ENCODE measurements around the gene GPR153. TPM values are rescaled to one million over a fixed set of nuclear protein-coding genes. Genes with fewer than 3 reads are reported as not detected.

GPR153 gene
- total and polyA plus RNA-seq, 2 of the 8 experiments (the other 6 are each of a cell fraction or from before 2014, with no cell fraction given), result 5.7 to 8.1 TPM

DNA sequence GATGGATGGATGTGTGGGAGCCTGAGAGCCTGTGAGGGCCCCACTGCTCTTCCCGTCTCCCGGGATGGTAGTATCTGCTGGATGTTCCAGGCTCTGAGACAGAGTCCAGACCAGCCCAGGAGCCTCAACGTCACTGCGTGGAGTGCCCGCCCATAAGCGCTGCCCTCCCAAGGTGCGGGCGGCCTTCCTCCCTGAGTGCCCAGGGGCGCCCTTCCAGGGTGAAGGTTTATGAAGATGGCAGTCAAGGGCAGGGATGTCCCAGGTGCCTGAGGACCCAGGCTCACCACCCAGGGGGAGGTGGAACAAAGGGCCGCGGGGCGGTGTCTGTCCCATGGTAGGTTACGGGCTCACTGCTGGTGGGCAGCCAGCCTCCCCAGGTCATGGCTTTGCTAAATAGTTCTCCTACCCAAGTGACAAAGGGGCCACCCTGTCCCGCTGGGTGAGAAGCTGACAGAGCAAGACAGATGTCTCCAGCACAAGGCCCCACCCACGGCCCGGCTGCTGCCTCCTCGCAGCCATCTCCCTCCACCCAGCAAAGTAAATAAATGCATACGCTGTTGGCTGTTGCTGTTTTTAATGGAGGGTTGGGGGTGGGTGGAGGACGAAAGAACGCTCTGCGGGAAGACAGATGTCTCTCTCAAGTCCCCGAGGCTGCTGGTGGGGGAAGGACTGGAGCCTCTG is 9.0 kb upstream of the GPR153 start (continued):
- TF ChIP-seq, protein P1, sequence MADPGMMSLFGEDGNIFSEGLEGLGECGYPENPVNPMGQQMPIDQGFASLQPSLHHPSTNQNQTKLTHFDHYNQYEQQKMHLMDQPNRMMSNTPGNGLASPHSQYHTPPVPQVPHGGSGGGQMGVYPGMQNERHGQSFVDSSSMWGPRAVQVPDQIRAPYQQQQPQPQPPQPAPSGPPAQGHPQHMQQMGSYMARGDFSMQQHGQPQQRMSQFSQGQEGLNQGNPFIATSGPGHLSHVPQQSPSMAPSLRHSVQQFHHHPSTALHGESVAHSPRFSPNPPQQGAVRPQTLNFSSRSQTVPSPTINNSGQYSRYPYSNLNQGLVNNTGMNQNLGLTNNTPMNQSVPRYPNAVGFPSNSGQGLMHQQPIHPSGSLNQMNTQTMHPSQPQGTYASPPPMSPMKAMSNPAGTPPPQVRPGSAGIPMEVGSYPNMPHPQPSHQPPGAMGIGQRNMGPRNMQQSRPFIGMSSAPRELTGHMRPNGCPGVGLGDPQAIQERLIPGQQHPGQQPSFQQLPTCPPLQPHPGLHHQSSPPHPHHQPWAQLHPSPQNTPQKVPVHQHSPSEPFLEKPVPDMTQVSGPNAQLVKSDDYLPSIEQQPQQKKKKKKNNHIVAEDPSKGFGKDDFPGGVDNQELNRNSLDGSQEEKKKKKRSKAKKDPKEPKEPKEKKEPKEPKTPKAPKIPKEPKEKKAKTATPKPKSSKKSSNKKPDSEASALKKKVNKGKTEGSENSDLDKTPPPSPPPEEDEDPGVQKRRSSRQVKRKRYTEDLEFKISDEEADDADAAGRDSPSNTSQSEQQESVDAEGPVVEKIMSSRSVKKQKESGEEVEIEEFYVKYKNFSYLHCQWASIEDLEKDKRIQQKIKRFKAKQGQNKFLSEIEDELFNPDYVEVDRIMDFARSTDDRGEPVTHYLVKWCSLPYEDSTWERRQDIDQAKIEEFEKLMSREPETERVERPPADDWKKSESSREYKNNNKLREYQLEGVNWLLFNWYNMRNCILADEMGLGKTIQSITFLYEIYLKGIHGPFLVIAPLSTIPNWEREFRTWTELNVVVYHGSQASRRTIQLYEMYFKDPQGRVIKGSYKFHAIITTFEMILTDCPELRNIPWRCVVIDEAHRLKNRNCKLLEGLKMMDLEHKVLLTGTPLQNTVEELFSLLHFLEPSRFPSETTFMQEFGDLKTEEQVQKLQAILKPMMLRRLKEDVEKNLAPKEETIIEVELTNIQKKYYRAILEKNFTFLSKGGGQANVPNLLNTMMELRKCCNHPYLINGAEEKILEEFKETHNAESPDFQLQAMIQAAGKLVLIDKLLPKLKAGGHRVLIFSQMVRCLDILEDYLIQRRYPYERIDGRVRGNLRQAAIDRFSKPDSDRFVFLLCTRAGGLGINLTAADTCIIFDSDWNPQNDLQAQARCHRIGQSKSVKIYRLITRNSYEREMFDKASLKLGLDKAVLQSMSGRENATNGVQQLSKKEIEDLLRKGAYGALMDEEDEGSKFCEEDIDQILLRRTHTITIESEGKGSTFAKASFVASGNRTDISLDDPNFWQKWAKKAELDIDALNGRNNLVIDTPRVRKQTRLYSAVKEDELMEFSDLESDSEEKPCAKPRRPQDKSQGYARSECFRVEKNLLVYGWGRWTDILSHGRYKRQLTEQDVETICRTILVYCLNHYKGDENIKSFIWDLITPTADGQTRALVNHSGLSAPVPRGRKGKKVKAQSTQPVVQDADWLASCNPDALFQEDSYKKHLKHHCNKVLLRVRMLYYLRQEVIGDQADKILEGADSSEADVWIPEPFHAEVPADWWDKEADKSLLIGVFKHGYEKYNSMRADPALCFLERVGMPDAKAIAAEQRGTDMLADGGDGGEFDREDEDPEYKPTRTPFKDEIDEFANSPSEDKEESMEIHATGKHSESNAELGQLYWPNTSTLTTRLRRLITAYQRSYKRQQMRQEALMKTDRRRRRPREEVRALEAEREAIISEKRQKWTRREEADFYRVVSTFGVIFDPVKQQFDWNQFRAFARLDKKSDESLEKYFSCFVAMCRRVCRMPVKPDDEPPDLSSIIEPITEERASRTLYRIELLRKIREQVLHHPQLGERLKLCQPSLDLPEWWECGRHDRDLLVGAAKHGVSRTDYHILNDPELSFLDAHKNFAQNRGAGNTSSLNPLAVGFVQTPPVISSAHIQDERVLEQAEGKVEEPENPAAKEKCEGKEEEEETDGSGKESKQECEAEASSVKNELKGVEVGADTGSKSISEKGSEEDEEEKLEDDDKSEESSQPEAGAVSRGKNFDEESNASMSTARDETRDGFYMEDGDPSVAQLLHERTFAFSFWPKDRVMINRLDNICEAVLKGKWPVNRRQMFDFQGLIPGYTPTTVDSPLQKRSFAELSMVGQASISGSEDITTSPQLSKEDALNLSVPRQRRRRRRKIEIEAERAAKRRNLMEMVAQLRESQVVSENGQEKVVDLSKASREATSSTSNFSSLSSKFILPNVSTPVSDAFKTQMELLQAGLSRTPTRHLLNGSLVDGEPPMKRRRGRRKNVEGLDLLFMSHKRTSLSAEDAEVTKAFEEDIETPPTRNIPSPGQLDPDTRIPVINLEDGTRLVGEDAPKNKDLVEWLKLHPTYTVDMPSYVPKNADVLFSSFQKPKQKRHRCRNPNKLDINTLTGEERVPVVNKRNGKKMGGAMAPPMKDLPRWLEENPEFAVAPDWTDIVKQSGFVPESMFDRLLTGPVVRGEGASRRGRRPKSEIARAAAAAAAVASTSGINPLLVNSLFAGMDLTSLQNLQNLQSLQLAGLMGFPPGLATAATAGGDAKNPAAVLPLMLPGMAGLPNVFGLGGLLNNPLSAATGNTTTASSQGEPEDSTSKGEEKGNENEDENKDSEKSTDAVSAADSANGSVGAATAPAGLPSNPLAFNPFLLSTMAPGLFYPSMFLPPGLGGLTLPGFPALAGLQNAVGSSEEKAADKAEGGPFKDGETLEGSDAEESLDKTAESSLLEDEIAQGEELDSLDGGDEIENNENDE (IDR thresholded peaks at IDR 0.05; ENCODE audit: insufficient replicate concordance, low read length), result no peak
- TF ChIP-seq, protein P2, sequence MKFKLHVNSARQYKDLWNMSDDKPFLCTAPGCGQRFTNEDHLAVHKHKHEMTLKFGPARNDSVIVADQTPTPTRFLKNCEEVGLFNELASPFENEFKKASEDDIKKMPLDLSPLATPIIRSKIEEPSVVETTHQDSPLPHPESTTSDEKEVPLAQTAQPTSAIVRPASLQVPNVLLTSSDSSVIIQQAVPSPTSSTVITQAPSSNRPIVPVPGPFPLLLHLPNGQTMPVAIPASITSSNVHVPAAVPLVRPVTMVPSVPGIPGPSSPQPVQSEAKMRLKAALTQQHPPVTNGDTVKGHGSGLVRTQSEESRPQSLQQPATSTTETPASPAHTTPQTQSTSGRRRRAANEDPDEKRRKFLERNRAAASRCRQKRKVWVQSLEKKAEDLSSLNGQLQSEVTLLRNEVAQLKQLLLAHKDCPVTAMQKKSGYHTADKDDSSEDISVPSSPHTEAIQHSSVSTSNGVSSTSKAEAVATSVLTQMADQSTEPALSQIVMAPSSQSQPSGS (IDR thresholded peaks at IDR 0.05; ENCODE audit: low read length), result no peak
- TF ChIP-seq, protein P3, sequence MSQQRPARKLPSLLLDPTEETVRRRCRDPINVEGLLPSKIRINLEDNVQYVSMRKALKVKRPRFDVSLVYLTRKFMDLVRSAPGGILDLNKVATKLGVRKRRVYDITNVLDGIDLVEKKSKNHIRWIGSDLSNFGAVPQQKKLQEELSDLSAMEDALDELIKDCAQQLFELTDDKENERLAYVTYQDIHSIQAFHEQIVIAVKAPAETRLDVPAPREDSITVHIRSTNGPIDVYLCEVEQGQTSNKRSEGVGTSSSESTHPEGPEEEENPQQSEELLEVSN (IDR thresholded peaks at IDR 0.05), result no peak
- TF ChIP-seq NANOG (IDR thresholded peaks at IDR 0.05; ENCODE audit: insufficient read depth, low read depth, low read length, poor library complexity, severe bottlenecking), result no peak
- TF ChIP-seq RAD21 (IDR thresholded peaks at IDR 0.05 in 1 of 2, conservative IDR thresholded peaks at IDR 0.05 in 1 of 2; ENCODE audit: low read depth in 2 of 2, low read length in 2 of 2), result no peak
- TF ChIP-seq ASH2L (IDR thresholded peaks at IDR 0.05; ENCODE audit: low read length), result no peak
- no peak for TF ChIP-seq JUN (IDR thresholded peaks at IDR 0.05; ENCODE audit: low read depth, low read length)

All from H1 (cell line).